Pancreas (tissue), 10 donors: ENCODE data around the gene SHD. TPM values are rescaled to one million over a fixed set of nuclear protein-coding genes. Genes with fewer than 3 reads are reported as not detected.

Source experiments
- ATAC-seq, 4 donors: fragments of 200-7000 bp; cut with Tn5 transposase; one replicate each; pipeline versions ENCODE4 v1.8.0 to v1.9.1; 2020; ENCODE audit warnings: mild to moderate bottlenecking in 4 of 4, moderate library complexity in 4 of 4
- DNase-seq, 6 donors: peaks; one replicate each; pipeline ENCODE4 v3.0.0-alpha.2; 2020
- FAIRE-seq: peaks from 2 replicates; lab custom pipeline; 2012; peaks lifted over from hg19 to GRCh38; lab: Jason Lieb, UNC
- H3K27ac ChIP-seq, 4 donors: fragments of 200-600 bp; sonication (generic); 1 replicate in 3 of 4; 2 replicates in 1 of 4; pipeline versions ENCODE4 v1.5.0 to v1.8.0; 2020
- H3K27me3 ChIP-seq, 4 donors: fragments of 200-600 bp; one replicate each; pipeline ENCODE4 v1.8.0; 2021
- H3K36me3 ChIP-seq, 3 donors: fragments of 200-600 bp; sonication (generic) in 1 of 3; one replicate each; pipeline versions ENCODE4 v1.5.0 to v1.8.0; 2020 to 2021
- H3K4me1 ChIP-seq, 3 donors: fragments of 200-600 bp; one replicate each; pipeline ENCODE4 v1.8.0; 2021
- H3K4me3 ChIP-seq, 4 donors: fragments of 200-600 bp; sonication (generic) in 2 of 4; one replicate each; pipeline versions ENCODE4 v1.5.0 to v1.8.0; 2020 to 2021
- H3K9me3 ChIP-seq, 4 donors: fragments of 200-600 bp; one replicate each; pipeline ENCODE4 v1.8.0; 2021
- WGBS, 2 donors: extraction: QIAGEN DNeasy Blood & Tissue Kit; methylation state at CpG; one replicate each; pipeline ENCODE4 v1.1.7; 2013; 5-methylcytosine and 5-hydroxymethylcytosine counted together
- intact Hi-C, 3 donors: fragments of 100-400 bp; cut with DNase I; formaldehyde crosslinking; loops; one replicate each; pipeline versions ENCODE4 v1.11.1 to v1.14.2; 2022
- polyA plus RNA-seq, 2 donors: library from polyadenylated mRNA; stranded (reverse); fragments of 200-250 nt; gene quantifications; one replicate each; pipeline ENCODE4 v1.2.3, GENCODE V29; 2013
- total RNA-seq, 6 donors: library from RNA; stranded (reverse); fragmentation: NEBNext Ultra II Directional in 4 of 6; extraction: Animal tissue kit (Norgen Biotek cat#: 25700) in 4 of 6; gene quantifications; one replicate each; pipeline versions ENCODE4 v1.2.1 to v1.2.4, GENCODE V29; 2021 to 2023
- TF ChIP-seq, protein P1 (sequence below), 4 donors: fragments of 200-600 bp; sonication (generic) in 3 of 4; IDR thresholded peaks; one replicate each; pipeline versions ENCODE4 v1.5.0 to v1.8.0; 2021; ENCODE audit warnings: antibody characterized with exemption in 4 of 4
- donor health status: healthy with polysubstance abuse.
- donor health status: DM: no; HTN: no; CAD: no; lungs with moderate emphysema.
- donor health status: DM: no; HTN: no; CAD: no.
- donor health status: control.
- donor health status: control.
- donor health status: Bipolar disorder and iron deficiency.
- donor health status: DM: yes; HTN: yes; CAD: no.
- donor health status: DM: no; HTN: no; CAD: no.
- donor health status: DM: no; HTN: no; CAD: no.
- donor health status: DM: yes; HTN: yes; CAD: no.

Gene SHD
- total and polyA plus RNA-seq, 8 donors: not detected

- FAIRE-seq: no peak
- intact Hi-C loops: no loop called here
- Histone ChIP-seq H3K4me1 (no peaks in the 10 kb centered on the region), H3K36me3 (no peaks in the 10 kb centered on the region), H3K4me3 (no peak overlapping the region), H3K27ac (no peak overlapping the region), H3K9me3 (no peaks in the 10 kb centered on the region), H3K27me3 (no peaks in the 10 kb centered on the region)
- 37 to 38% methylated on average over 12 of the region's 12 CpGs for WGBS, 2 donors
- TF ChIP-seq, protein P1, sequence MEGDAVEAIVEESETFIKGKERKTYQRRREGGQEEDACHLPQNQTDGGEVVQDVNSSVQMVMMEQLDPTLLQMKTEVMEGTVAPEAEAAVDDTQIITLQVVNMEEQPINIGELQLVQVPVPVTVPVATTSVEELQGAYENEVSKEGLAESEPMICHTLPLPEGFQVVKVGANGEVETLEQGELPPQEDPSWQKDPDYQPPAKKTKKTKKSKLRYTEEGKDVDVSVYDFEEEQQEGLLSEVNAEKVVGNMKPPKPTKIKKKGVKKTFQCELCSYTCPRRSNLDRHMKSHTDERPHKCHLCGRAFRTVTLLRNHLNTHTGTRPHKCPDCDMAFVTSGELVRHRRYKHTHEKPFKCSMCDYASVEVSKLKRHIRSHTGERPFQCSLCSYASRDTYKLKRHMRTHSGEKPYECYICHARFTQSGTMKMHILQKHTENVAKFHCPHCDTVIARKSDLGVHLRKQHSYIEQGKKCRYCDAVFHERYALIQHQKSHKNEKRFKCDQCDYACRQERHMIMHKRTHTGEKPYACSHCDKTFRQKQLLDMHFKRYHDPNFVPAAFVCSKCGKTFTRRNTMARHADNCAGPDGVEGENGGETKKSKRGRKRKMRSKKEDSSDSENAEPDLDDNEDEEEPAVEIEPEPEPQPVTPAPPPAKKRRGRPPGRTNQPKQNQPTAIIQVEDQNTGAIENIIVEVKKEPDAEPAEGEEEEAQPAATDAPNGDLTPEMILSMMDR (IDR thresholded peaks at IDR 0.05): no peak
- ATAC-seq: peak in 2 of 4 donors; percentile 41 to 57
- DNase-seq: no peak
These were observed 34.9 kb downstream of the SHD start for GRCh38 chr19:4313847-4314490.

DNA sequence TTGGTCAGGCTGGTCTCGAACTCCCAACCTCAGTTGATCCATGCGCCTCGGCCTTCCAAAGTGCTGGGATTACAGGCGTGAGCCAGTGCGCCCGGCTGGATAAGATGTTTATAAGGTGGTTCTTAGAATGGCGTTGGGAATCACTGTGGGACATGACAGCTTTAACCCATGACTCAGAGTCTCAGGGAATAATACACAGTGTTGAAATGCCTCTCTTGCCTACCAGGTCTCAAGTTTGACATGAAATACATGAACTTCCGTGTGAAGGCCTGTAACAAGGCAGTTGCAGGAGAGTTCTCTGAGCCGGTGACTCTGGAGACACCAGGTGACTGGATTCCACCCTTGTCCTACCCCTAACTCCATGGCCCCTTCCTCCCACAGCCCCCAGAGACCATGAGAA, 37.9 kb downstream of the SHD start:
- Histone ChIP-seq H3K9me3 (no peaks in the 10 kb centered on the region), H3K27me3 (no peaks in the 10 kb centered on the region), H3K36me3 (no peaks in the 10 kb centered on the region), H3K4me3 (no peak overlapping the region), H3K4me1 (no peaks in the 10 kb centered on the region), H3K27ac (no peak overlapping the region)
- DNase-seq: no peak
- 69 to 79% methylated on average over 9 of the region's 9 CpGs for WGBS, 2 donors
- ATAC-seq: no peak
- no peak for FAIRE-seq
- TF ChIP-seq, protein P1 (IDR thresholded peaks at IDR 0.05): no peak
- intact Hi-C loops: no loop called here

GRCh38 chr19:4318460-4318859, 39.4 kb downstream of the SHD start:
- Histone ChIP-seq H3K27ac (no peak overlapping the region), H3K4me3 (no peak overlapping the region), H3K36me3 (no peaks in the 10 kb centered on the region), H3K4me1 (no peaks in the 10 kb centered on the region), H3K27me3 (no peaks in the 10 kb centered on the region), H3K9me3 (no peaks in the 10 kb centered on the region)
- intact Hi-C loops: no loop called here
- no peak for DNase-seq
- 82 to 87% methylated on average over 7 of the region's 7 CpGs for WGBS, 2 donors
- TF ChIP-seq, protein P1 (IDR thresholded peaks at IDR 0.05): no peak
- ATAC-seq: no peak
- no peak for FAIRE-seq

- no peaks in the 10 kb centered on the region for H3K36me3 ChIP-seq
- intact Hi-C loops: no loop called here
- TF ChIP-seq, protein P1 (IDR thresholded peaks at IDR 0.05): no peak
- 76 to 93% methylated on average over 2 of the region's 2 CpGs for WGBS, 2 donors
- no peak for FAIRE-seq
- H3K4me3 ChIP-seq: no peak overlapping the region
- H3K9me3 ChIP-seq: no peaks in the 10 kb centered on the region
- H3K27ac ChIP-seq: no peak overlapping the region
- H3K27me3 ChIP-seq: no peaks in the 10 kb centered on the region
- ATAC-seq: no peak
- no peak for DNase-seq
- no peaks in the 10 kb centered on the region for H3K4me1 ChIP-seq
These were observed 40.1 kb downstream of the SHD start for GRCh38 chr19:4319067-4319718.

- ATAC-seq (no peak), DNase-seq (no peak), FAIRE-seq (no peak)
- Histone ChIP-seq H3K27ac (no peak overlapping the region), H3K36me3 (no peaks in the 10 kb centered on the region), H3K9me3 (no peaks in the 10 kb centered on the region), H3K4me3 (no peak overlapping the region), H3K4me1 (no peaks in the 10 kb centered on the region), H3K27me3 (no peaks in the 10 kb centered on the region)
- intact Hi-C loops: no loop called here
- TF ChIP-seq, protein P1 (IDR thresholded peaks at IDR 0.05): no peak
- 93 to 94% methylated on average over 2 of the region's 2 CpGs for WGBS, 2 donors
These were observed 41.4 kb downstream of the SHD start for GRCh38 chr19:4320419-4320818.
